AG04450 (cell line): ENCODE data around the gene CSTPP1. TPM values are rescaled to one million over a fixed set of nuclear protein-coding genes. Genes with fewer than 3 reads are reported as not detected.

Experiments used
- CTCF ChIA-PET: fragments of 300-600, 350-600 bp; formaldehyde crosslinking; extraction: SDS; loops from one replicate; lab custom pipeline; 2022; ENCODE audit warnings: antibody characterized with exemption, inconsistent platforms; lab: Charles Lee
- POLR2A ChIA-PET: fragments of 350-600 bp; formaldehyde crosslinking; extraction: SDS; loops from one replicate; lab custom pipeline; 2021; ENCODE audit warnings: antibody characterized with exemption, inconsistent platforms; lab: Yijun Ruan, JAX
- DNase-seq: peaks from one replicate; pipeline ENCODE4 v3.0.0-alpha.2; 2011; ENCODE audit warnings: low read depth, low spot score
- H3K27ac ChIP-seq: one replicate; pipeline ENCODE4 v1.5.1; 2012; ENCODE audit warnings: low read depth, low read length, control low read depth
- H3K27me3 ChIP-seq: one replicate; pipeline ENCODE4 v1.6.0; 2012; ENCODE audit warnings: low read length; ENCODE audit not compliant: control insufficient read depth, insufficient read depth
- H3K4me3 ChIP-seq: 2 replicates; pipeline ENCODE4 v1.5.1; 2011; ENCODE audit warnings: mild to moderate bottlenecking, low read depth, low read length, control low read depth
- H3K9me3 ChIP-seq: 2 replicates; pipeline ENCODE4 v1.5.1; 2012; ENCODE audit warnings: low read length; ENCODE audit not compliant: control insufficient read depth, insufficient read depth
- CTCF ChIP-seq: IDR thresholded peaks from 2 replicates; pipeline ENCODE4 v1.5.1; 2011; ENCODE audit warnings: low read depth, low read length, control low read depth, inconsistent platforms
- polyA plus RNA-seq: library from polyadenylated mRNA; depleted of rRNA; stranded (reverse); fragments of >200 nt; gene quantifications from 2 replicates; pipeline ENCODE4 v1.2.3, GENCODE V29; 2011

The CSTPP1 gene
- polyA plus RNA-seq, 1 experiment, result 30.2 TPM

GRCh38 chr11:47144541-47144940, 208.0 kb downstream of the CSTPP1 start:
- DNase-seq, result no peak
- CTCF ChIA-PET, result no interaction called here
- POLR2A ChIA-PET, result interaction anchor here (0.6 kb wide), 2 partner anchors 8 to 72 kb away, joined by 3 to 4 read pairs; no protein-coding TSS in a partner anchor
- Histone ChIP-seq H3K9me3 (no peaks in the 10 kb centered on the region), H3K4me3 (no peak overlapping the region), H3K27me3 (no peaks in the 10 kb centered on the region), H3K27ac (no peak overlapping the region)
- TF ChIP-seq CTCF, result no peak

GRCh38 chr11:47147250-47147649, 210.7 kb downstream of the CSTPP1 start:
- no peak overlapping the region for H3K27ac ChIP-seq
- CTCF ChIA-PET, result interaction anchor here (0.7 to 1.4 kb wide), 2 partner anchors 231 to 258 kb away, joined by 3 to 4 read pairs; no protein-coding TSS in a partner anchor
- H3K9me3 ChIP-seq, result no peaks in the 10 kb centered on the region
- POLR2A ChIA-PET, result no interaction called here
- no peak overlapping the region for H3K4me3 ChIP-seq
- H3K27me3 ChIP-seq, result no peaks in the 10 kb centered on the region
- DNase-seq, result no peak
- no peak for TF ChIP-seq CTCF

- Histone ChIP-seq H3K4me3 (no peak overlapping the region), H3K9me3 (no peaks in the 10 kb centered on the region), H3K27me3 (no peaks in the 10 kb centered on the region), H3K27ac (no peak overlapping the region)
- CTCF ChIA-PET, result interaction anchor here (0.7 to 1.4 kb wide), 2 partner anchors 231 to 259 kb away, joined by 3 to 4 read pairs; no protein-coding TSS in a partner anchor
- POLR2A ChIA-PET, result no interaction called here
- TF ChIP-seq CTCF, result no peak
- no peak for DNase-seq
Observed at GRCh38 chr11:47147681-47148080, 211.1 kb downstream of the CSTPP1 start.

- CTCF ChIA-PET, result no interaction called here
- no peaks in the 10 kb centered on the region for H3K27me3 ChIP-seq
- no peak overlapping the region for H3K27ac ChIP-seq
- no peak overlapping the region for H3K4me3 ChIP-seq
- no peak for DNase-seq
- POLR2A ChIA-PET, result no interaction called here
- H3K9me3 ChIP-seq, result no peaks in the 10 kb centered on the region
- no peak for TF ChIP-seq CTCF
Observed at GRCh38 chr11:47148270-47148669, 211.7 kb downstream of the CSTPP1 start.

- CTCF ChIA-PET, result interaction anchor here (1.5 kb wide), 1 partner anchor 232 kb away, joined by 6 read pairs; no protein-coding TSS in a partner anchor
- DNase-seq, result no peak
- POLR2A ChIA-PET, result interaction anchor here (0.8 kb wide), 1 partner anchor 63 kb away, joined by 3 read pairs; no protein-coding TSS in a partner anchor
- no peak overlapping the region for H3K27ac ChIP-seq
- no peaks in the 10 kb centered on the region for H3K9me3 ChIP-seq
- H3K4me3 ChIP-seq, result no peak overlapping the region
- H3K27me3 ChIP-seq, result no peaks in the 10 kb centered on the region
- no peak for TF ChIP-seq CTCF
Observed at GRCh38 chr11:47148903-47149531, 212.5 kb downstream of the CSTPP1 start.
